GM21619 (cell line): Measurements from ENCODE around the gene NAIP.
"Not testable (repeated sequence)": the region's sequence is repeated elsewhere in the genome, so short reads cannot be mapped to it uniquely, and the experiment has no call there.

ENCODE experiments used
- ATAC-seq: cut with Tn5 transposase; IDR thresholded peaks from one replicate; pipeline ENCODE4 v1.9.1; 2021; ENCODE audit not compliant: unreplicated experiment

NAIP gene

DNA sequence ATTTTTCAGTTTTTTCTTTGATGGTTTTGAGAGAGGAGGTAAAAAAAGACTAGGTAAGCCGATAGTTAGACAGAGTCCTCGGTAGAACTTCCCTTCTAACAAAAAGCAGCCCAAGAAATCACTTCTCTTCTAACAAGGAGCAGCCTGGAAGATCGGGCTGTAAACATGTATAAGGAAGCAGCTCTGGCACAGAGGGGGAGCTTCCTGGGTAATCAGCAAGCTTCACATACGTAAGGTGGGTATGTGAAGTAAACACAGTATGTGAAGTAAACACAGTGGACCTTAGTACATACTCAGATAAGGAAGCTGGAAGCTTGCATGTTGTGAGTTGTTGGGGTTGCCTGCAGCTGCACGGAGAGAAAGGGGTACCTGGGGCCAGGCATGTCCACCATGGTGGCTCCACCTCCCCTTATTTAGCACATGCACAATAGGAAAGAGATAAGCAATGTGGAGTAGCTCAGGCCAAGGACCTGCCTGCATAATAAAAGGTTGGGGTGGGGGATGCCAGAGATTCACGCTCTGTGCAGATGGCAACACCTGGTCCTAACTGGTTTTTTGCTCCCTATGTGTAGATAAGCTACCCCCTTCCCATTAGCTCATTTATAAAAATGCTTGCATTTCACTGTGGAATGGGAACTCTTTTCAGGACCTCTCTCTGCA, 93.3 kb downstream of the NAIP start:
- ATAC-seq: not testable (repeated sequence)

DNA sequence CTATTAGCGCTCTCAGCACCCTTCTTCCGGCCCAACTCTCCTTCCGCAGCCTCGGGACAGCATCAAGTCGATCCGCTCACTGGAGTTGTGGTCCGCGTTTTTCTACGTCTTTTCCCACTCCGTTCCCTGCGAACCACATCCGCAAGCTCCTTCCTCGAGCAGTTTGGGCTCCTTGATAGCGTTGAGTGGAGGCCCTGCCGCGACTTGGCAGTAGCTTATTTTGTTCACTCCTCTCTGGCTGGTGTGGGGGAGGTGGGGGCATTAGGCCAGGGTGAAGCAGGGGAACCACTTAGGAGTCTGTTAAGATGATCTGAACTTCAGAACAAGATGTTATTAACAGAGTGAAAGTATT, 100.0 kb downstream of the NAIP start:
- not testable (repeated sequence) for ATAC-seq
